ENCODE results near the gene CAMK2N2.

- TF ChIP-seq CTCF (IDR thresholded peaks at IDR 0.05) (no peak), POLR2A (IDR thresholded peaks at IDR 0.05) (no peak)
Measured at GRCh38 chr3:184299488-184300377, 38.4 kb upstream of the CAMK2N2 start.
